ENCODE results near the gene PPP1R16B. TPM values are rescaled to one million over a fixed set of nuclear protein-coding genes. Genes with fewer than 3 reads are reported as not detected.
"Not testable (repeated sequence)": the region's sequence is repeated elsewhere in the genome, so short reads cannot be mapped to it uniquely, and the experiment has no call there.

The PPP1R16B gene
- total RNA-seq, 1 donor from 2014 or later = 2.6 TPM

- DNase-seq (ENCODE audit: low spot score) = no peak
These were observed 39.5 kb downstream of the PPP1R16B start for GRCh38 chr20:38844963-38845362.

- DNase-seq (ENCODE audit: low spot score) = no peak
These were observed 42.3 kb downstream of the PPP1R16B start for GRCh38 chr20:38847840-38848239.

- DNase-seq (ENCODE audit: low spot score) = no peak
These were observed 48.3 kb downstream of the PPP1R16B start for GRCh38 chr20:38853759-38854158.

GRCh38 chr20:38854654-38855066 lies 49.2 kb downstream of the PPP1R16B start:
- DNase-seq (ENCODE audit: low spot score) = no peak

- no peak for DNase-seq (ENCODE audit: low spot score)
These were observed 49.9 kb downstream of the PPP1R16B start for GRCh38 chr20:38855356-38855755.

- no peak for DNase-seq (ENCODE audit: low spot score)
These were observed 51.1 kb downstream of the PPP1R16B start for GRCh38 chr20:38856570-38856969.

GRCh38 chr20:38857703-38858102 lies 52.2 kb downstream of the PPP1R16B start:
- no peak for DNase-seq (ENCODE audit: low spot score)

- no peak for DNase-seq (ENCODE audit: low spot score)
These were observed 53.7 kb downstream of the PPP1R16B start for GRCh38 chr20:38859070-38859690.

- DNase-seq (ENCODE audit: low spot score) = not testable (repeated sequence)
These were observed 54.4 kb downstream of the PPP1R16B start for GRCh38 chr20:38859857-38860256.

GRCh38 chr20:38861071-38861401 lies 55.5 kb downstream of the PPP1R16B start:
- DNase-seq (ENCODE audit: low spot score) = no peak

GRCh38 chr20:38862226-38862625 lies 56.7 kb downstream of the PPP1R16B start:
- DNase-seq (ENCODE audit: low spot score) = no peak

GRCh38 chr20:38863024-38863851 lies 57.7 kb downstream of the PPP1R16B start:
- no peak for DNase-seq (ENCODE audit: low spot score)

GRCh38 chr20:38864662-38865061 lies 59.2 kb downstream of the PPP1R16B start:
- DNase-seq (ENCODE audit: low spot score) = no peak

GRCh38 chr20:38866265-38867061 lies 61.0 kb downstream of the PPP1R16B start:
- DNase-seq (ENCODE audit: low spot score) = no peak

GRCh38 chr20:38867062-38867359 lies 61.5 kb downstream of the PPP1R16B start:
- no peak for DNase-seq (ENCODE audit: low spot score)

- no peak for DNase-seq (ENCODE audit: low spot score)
These were observed 65.4 kb downstream of the PPP1R16B start for GRCh38 chr20:38870733-38871559.

GRCh38 chr20:38871560-38871953 lies 66.1 kb downstream of the PPP1R16B start:
- no peak for DNase-seq (ENCODE audit: low spot score)

GRCh38 chr20:38872036-38872435 lies 66.5 kb downstream of the PPP1R16B start:
- DNase-seq (ENCODE audit: low spot score) = no peak

GRCh38 chr20:38872491-38873049 lies 67.1 kb downstream of the PPP1R16B start:
- no peak for DNase-seq (ENCODE audit: low spot score)

GRCh38 chr20:38873050-38873581 lies 67.6 kb downstream of the PPP1R16B start:
- DNase-seq (ENCODE audit: low spot score) = no peak
